Chondrocyte (in vitro differentiated cells): Measurements from ENCODE around the gene UBE3D. TPM values are rescaled to one million over a fixed set of nuclear protein-coding genes. Genes with fewer than 3 reads are reported as not detected.
"Not testable (repeated sequence)": the region's sequence is repeated elsewhere in the genome, so short reads cannot be mapped to it uniquely, and the experiment has no call there.

Experiments
- DNase-seq: peaks from one replicate; pipeline ENCODE4 v3.0.0; 2021; ENCODE audit warnings: mixed read lengths, low spot score
- H3K27ac Mint-ChIP-seq: one replicate; pipeline ENCODE4 v1.8.0; 2021; ENCODE audit warnings: mild to moderate bottlenecking, moderate library complexity, mixed read lengths; ENCODE audit not compliant: unreplicated experiment
- H3K27me3 Mint-ChIP-seq: 2 replicates; pipeline ENCODE4 v1.8.0; 2021; ENCODE audit warnings: low read depth, mixed read lengths
- H3K36me3 Mint-ChIP-seq: 2 replicates; pipeline ENCODE4 v1.8.0; 2021; ENCODE audit warnings: low read depth, mixed read lengths
- H3K4me1 Mint-ChIP-seq: 2 replicates; pipeline ENCODE4 v1.8.0; 2021; ENCODE audit warnings: low read depth, mild to moderate bottlenecking, mixed read lengths
- H3K4me3 Mint-ChIP-seq: one replicate; pipeline ENCODE4 v1.8.0; 2021; ENCODE audit warnings: mild to moderate bottlenecking, moderate library complexity, mixed read lengths; ENCODE audit not compliant: unreplicated experiment
- H3K9me3 Mint-ChIP-seq: 2 replicates; pipeline ENCODE4 v1.8.0; 2021; ENCODE audit warnings: low read depth, mixed read lengths
- total RNA-seq: library from RNA; stranded (reverse); gene quantifications from 3 replicates; pipeline ENCODE4 v1.2.1, GENCODE V29; 2021
- TF ChIP-seq, protein P1 (sequence below): fragments of 200-600 bp; sonication (generic); IDR thresholded peaks from 2 replicates; pipeline ENCODE4 v1.5.0; 2021; ENCODE audit warnings: antibody characterized with exemption, mild to moderate bottlenecking, moderate library complexity

The UBE3D gene
- total RNA-seq, 1 donor from 2014 or later, result 3.0 TPM

DNA sequence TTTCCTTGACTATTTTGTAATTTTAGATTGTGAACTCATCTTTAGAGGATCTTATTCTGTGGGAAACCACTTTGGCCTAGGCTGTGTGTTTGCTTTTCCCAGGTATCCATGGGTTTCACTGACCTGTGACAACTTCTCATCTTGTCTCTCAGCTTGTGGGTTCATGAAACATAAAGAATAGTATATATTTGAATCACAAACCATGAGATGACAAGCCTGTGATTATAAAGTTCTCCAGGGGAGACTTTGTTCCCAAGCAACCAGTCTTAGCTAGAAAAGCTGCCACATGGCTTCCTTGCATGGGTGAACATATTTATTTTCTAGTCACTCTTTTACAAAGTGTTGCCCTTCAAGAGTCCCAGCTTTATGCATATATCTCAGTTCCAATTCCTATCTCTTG lies 201.9 kb downstream of the UBE3D start:
- H3K4me3 Mint-ChIP-seq, result no peak overlapping the region
- peaks cover 4% of the 10 kb centered on the region for H3K27me3 Mint-ChIP-seq

DNA sequence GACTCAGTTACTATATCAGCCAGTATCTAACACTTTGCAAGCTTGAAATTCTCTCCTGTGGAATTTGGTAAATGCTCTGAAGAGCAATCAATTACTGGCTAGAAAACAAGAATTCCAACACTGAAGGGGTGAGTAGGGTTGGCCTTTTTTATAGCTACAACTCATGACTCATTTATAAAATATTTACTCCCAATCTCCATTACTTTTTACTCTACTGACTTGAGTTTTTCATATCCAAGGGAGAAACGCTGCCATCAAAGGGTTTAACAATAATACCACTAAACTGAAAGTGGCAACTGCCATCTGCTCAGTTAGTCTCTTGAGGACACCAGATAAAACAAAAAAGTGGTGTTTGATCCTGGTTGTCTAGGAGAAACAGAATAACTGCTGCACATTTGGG lies 203.1 kb downstream of the UBE3D start:
- Mint-ChIP-seq H3K27me3 (peaks cover 4% of the 10 kb centered on the region), H3K36me3 (peaks cover 2% of the 10 kb centered on the region), H3K27ac (no peak overlapping the region), H3K9me3 (peaks cover 12% of the 10 kb centered on the region), H3K4me1 (peaks cover 22% of the 10 kb centered on the region), H3K4me3 (no peak overlapping the region)
- no peak for DNase-seq
- TF ChIP-seq, protein P1, sequence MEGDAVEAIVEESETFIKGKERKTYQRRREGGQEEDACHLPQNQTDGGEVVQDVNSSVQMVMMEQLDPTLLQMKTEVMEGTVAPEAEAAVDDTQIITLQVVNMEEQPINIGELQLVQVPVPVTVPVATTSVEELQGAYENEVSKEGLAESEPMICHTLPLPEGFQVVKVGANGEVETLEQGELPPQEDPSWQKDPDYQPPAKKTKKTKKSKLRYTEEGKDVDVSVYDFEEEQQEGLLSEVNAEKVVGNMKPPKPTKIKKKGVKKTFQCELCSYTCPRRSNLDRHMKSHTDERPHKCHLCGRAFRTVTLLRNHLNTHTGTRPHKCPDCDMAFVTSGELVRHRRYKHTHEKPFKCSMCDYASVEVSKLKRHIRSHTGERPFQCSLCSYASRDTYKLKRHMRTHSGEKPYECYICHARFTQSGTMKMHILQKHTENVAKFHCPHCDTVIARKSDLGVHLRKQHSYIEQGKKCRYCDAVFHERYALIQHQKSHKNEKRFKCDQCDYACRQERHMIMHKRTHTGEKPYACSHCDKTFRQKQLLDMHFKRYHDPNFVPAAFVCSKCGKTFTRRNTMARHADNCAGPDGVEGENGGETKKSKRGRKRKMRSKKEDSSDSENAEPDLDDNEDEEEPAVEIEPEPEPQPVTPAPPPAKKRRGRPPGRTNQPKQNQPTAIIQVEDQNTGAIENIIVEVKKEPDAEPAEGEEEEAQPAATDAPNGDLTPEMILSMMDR, result no peak

More for the DNA sequence above, 201.9 kb downstream of the UBE3D start:
- Mint-ChIP-seq H3K4me1 (peaks cover 22% of the 10 kb centered on the region), H3K9me3 (peaks cover 12% of the 10 kb centered on the region), H3K36me3 (peaks cover 2% of the 10 kb centered on the region), H3K27ac (no peak overlapping the region)
- TF ChIP-seq, protein P1, result no peak
- DNase-seq, result no peak

DNA sequence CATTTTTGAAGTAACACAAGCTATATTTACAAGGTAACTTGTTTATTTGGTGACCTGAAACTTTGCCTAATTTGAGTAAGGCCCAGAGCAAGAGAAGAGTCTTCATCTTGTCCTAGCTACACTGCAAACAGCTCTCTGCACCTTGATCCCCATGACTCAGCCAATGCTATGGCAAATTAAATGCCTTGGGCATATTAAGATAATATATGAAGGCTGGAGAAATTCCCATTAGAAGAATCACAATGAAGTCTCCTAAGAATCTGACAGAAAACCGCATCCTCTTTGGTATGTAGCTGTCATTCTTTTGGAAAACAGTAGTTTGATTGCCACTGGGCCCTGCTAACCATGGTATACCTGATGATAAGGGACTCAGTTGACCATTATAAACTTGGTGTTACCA lies 204.5 kb downstream of the UBE3D start:
- H3K4me1 Mint-ChIP-seq, result peaks cover 17% of the 10 kb centered on the region
- no peak overlapping the region for H3K4me3 Mint-ChIP-seq
- peaks cover 12% of the 10 kb centered on the region for H3K9me3 Mint-ChIP-seq
- peaks cover 2% of the 10 kb centered on the region for H3K36me3 Mint-ChIP-seq
- no peak overlapping the region for H3K27ac Mint-ChIP-seq
- TF ChIP-seq, protein P1, result no peak
- H3K27me3 Mint-ChIP-seq, result peaks cover 4% of the 10 kb centered on the region
- DNase-seq, result no peak

DNA sequence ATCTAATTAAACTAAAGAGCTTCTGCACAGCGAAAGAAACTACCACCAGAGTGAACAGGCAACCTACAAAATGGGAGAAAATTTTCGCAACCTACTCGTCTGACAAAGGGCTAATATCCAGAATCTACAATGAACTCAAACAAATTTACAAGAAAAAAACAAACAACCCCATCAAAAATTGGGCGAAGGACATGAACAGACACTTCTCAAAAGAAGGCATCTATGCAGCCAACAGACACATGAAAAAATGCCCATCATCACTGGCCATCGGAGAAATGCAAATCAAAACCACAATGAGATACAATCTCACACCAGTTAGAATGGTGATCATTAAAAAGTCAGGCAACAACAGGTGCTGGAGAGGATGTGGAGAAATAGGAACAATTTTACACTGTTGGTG lies 209.6 kb downstream of the UBE3D start:
- H3K27me3 Mint-ChIP-seq, result peaks cover 22% of the 10 kb centered on the region

DNA sequence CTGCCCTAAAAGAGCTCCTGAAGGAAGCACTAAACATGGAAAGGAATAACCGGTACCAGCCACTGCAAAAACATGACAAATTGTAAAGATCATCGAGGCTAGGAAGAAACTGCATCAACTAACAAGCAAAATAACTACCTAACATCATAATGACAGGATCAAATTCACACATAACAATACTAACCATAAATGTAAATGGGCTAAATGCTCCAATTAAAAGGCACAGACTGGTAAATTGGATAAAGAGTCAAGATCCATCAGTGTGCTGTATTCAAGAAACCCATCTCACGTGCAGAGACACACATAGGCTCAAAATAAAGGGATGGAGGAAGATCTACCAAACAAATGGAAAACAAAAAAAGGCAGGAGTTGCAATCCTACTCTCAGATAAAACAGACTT lies 212.7 kb downstream of the UBE3D start:
- not testable (repeated sequence) for H3K4me1 Mint-ChIP-seq, DNase-seq, H3K27ac Mint-ChIP-seq, H3K4me3 Mint-ChIP-seq
- H3K9me3 Mint-ChIP-seq, result peaks cover 44% of the 10 kb centered on the region
- H3K27me3 Mint-ChIP-seq, result peaks cover 29% of the 10 kb centered on the region
- peaks cover 23% of the 10 kb centered on the region for H3K36me3 Mint-ChIP-seq

More for the DNA sequence above, 209.6 kb downstream of the UBE3D start:
- peaks cover 28% of the 10 kb centered on the region for H3K9me3 Mint-ChIP-seq
- not testable (repeated sequence) for DNase-seq, H3K4me1 Mint-ChIP-seq, H3K27ac Mint-ChIP-seq, H3K4me3 Mint-ChIP-seq
- H3K36me3 Mint-ChIP-seq, result peaks cover 16% of the 10 kb centered on the region

DNA sequence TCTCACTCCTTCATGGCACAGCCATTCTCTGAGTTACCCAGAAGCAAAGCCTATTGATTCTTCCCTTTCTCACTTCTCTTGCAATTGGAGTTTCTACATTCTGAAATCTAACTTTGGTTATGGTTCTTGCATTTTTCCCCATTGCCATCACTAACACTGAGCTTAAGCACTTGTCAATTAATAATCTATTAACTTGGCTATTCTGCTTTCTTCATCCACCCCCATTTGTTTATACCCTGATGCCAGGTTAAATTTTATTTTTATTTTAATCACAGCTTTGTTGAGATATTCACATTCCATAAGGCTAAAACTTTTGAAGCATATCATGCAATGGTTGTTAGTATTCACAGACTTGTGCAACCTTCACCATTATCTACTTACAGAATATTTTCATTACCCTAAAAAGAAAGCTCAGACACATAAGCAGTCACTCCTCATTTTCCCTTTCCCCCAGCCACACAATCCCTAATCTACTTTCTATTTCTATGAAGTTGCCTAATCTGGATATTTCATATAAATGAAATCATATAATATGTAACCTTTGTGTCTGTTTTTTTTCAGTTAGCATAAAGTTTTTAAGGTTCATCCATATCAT lies 222.3 kb downstream of the UBE3D start:
- no peak for DNase-seq
- Mint-ChIP-seq H3K27me3 (peaks cover 15% of the 10 kb centered on the region), H3K27ac (no peak overlapping the region), H3K4me1 (peaks cover 20% of the 10 kb centered on the region), H3K36me3 (no peaks in the 10 kb centered on the region), H3K9me3 (peaks cover 4% of the 10 kb centered on the region), H3K4me3 (no peak overlapping the region)
- TF ChIP-seq, protein P1, result no peak
